Measurements from ENCODE around the gene TP53RK. TPM values are rescaled to one million over a fixed set of nuclear protein-coding genes. Genes with fewer than 3 reads are reported as not detected.

The TP53RK gene
- total and polyA plus RNA-seq, 2 of the 13 experiments (the other 11 are each of a cell fraction or from before 2014, with no cell fraction given): 12.9 to 25.5 TPM

DNA sequence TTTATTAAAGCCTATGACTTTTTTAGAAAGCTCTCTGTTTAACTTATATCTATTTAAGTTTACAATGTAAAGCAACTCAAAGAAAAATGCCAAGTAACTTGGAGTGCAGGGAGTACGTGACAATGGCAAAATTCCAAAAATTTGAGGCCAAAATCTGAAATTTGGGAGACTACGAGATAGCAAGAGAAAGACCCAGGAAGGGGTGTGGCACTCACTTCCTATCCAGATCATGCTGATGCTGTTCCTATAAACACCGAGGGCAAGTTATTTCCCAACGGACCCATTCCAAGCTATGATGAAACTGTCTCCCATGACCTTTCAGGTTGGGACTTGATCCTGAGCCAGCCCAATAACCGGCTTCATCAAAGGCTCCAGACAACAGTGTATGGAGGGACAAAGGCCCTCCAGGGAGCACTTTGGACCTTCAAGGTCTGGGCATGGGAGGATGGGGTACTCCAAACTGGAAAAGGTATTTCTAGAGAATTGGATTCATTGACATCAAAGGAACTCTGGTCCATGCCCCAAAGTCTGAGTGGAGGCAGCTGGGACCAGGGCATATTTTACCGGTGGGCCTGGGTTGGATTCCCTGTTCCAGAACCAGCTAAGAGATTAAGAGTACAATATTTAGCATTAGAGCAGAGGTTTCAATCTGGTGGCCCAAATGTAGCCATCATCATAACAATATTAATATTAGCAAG, 22.3 kb downstream of the TP53RK start (continued):
- TF ChIP-seq HMGA1 (CRISPR knock-in tag; conservative IDR thresholded peaks at IDR 0.05): no peak
- TF ChIP-seq GATAD1 (CRISPR knock-in tag; IDR thresholded peaks at IDR 0.05): peak; percentile 85
- TF ChIP-seq, protein P1, sequence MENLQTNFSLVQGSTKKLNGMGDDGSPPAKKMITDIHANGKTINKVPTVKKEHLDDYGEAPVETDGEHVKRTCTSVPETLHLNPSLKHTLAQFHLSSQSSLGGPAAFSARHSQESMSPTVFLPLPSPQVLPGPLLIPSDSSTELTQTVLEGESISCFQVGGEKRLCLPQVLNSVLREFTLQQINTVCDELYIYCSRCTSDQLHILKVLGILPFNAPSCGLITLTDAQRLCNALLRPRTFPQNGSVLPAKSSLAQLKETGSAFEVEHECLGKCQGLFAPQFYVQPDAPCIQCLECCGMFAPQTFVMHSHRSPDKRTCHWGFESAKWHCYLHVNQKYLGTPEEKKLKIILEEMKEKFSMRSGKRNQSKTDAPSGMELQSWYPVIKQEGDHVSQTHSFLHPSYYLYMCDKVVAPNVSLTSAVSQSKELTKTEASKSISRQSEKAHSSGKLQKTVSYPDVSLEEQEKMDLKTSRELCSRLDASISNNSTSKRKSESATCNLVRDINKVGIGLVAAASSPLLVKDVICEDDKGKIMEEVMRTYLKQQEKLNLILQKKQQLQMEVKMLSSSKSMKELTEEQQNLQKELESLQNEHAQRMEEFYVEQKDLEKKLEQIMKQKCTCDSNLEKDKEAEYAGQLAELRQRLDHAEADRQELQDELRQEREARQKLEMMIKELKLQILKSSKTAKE (CRISPR knock-in tag; IDR thresholded peaks at IDR 0.05; ENCODE audit: borderline replicate concordance): peak; percentile 99
- TF ChIP-seq ZFYVE20 (CRISPR knock-in tag; IDR thresholded peaks at IDR 0.05; ENCODE audit: borderline replicate concordance, low read depth): no peak
- TF ChIP-seq ZNF780A (CRISPR knock-in tag; IDR thresholded peaks at IDR 0.05): peak; percentile 90; the same call in 1 of the 2 replicates
- TF ChIP-seq ZNF484 (CRISPR knock-in tag; IDR thresholded peaks at IDR 0.05; ENCODE audit: borderline replicate concordance, low read depth): peak; percentile 63; the same call in 1 of the 2 replicates
- peak; percentile 75 for TF ChIP-seq ZFX (CRISPR knock-in tag; IDR thresholded peaks at IDR 0.05; ENCODE audit: low read depth)
- peak; percentile 94; the same call in 1 of the 2 replicates for TF ChIP-seq ZNF772 (CRISPR knock-in tag; IDR thresholded peaks at IDR 0.05)
- TF ChIP-seq MAFG (CRISPR knock-in tag; IDR thresholded peaks at IDR 0.05): no peak
- TF ChIP-seq NFIC (IDR thresholded peaks at IDR 0.05; ENCODE audit: low read length): peak; percentile 100
- TF ChIP-seq ZNF598 (CRISPR knock-in tag; IDR thresholded peaks at IDR 0.05; ENCODE audit: borderline replicate concordance): peak; percentile 63; the same call in 1 of the 2 replicates
- TF ChIP-seq, protein P2, sequence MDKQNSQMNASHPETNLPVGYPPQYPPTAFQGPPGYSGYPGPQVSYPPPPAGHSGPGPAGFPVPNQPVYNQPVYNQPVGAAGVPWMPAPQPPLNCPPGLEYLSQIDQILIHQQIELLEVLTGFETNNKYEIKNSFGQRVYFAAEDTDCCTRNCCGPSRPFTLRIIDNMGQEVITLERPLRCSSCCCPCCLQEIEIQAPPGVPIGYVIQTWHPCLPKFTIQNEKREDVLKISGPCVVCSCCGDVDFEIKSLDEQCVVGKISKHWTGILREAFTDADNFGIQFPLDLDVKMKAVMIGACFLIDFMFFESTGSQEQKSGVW (CRISPR knock-in tag; IDR thresholded peaks at IDR 0.05; ENCODE audit: borderline replicate concordance): no peak; the same call in 1 of the 2 replicates
- TF ChIP-seq ZNF496 (CRISPR knock-in tag; IDR thresholded peaks at IDR 0.05; ENCODE audit: insufficient replicate concordance): no peak
- TF ChIP-seq, protein P3, sequence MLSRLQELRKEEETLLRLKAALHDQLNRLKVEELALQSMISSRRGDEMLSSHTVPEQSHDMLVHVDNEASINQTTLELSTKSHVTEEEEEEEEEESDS (CRISPR knock-in tag; IDR thresholded peaks at IDR 0.05; ENCODE audit: borderline replicate concordance): peak; percentile 83; the same call in 1 of the 2 replicates
- TF ChIP-seq ZSCAN30 (CRISPR knock-in tag; IDR thresholded peaks at IDR 0.05): peak; percentile 94; the same call in 1 of the 2 replicates
- peak; percentile 97 for TF ChIP-seq JUN (CRISPR knock-in tag; IDR thresholded peaks at IDR 0.05)
- peak; percentile 82 for TF ChIP-seq ZNF414 (CRISPR knock-in tag; IDR thresholded peaks at IDR 0.05)
- TF ChIP-seq HNRNPL (IDR thresholded peaks at IDR 0.05; ENCODE audit: low read depth, low read length): 0 out of 2 replicates have a peak, but pooled peaks have one; percentile 48
- peak; percentile 95 for TF ChIP-seq FOXK2 (IDR thresholded peaks at IDR 0.05)
- TF ChIP-seq ZNF232 (CRISPR knock-in tag; IDR thresholded peaks at IDR 0.05; ENCODE audit: borderline replicate concordance): peak; percentile 97; the same call in 1 of the 2 replicates
- peak; percentile 97 for TF ChIP-seq MBD4 (IDR thresholded peaks at IDR 0.05; ENCODE audit: borderline replicate concordance, low read length)
- TF ChIP-seq ZNF841 (CRISPR knock-in tag; IDR thresholded peaks at IDR 0.05; ENCODE audit: borderline replicate concordance): peak; percentile 73; the same call in 1 of the 2 replicates
- no peak; the same call in 1 of the 2 replicates for TF ChIP-seq CREBL2 (CRISPR knock-in tag; IDR thresholded peaks at IDR 0.05; ENCODE audit: borderline replicate concordance)
- peak; percentile 96 for TF ChIP-seq MEIS1 (CRISPR knock-in tag; IDR thresholded peaks at IDR 0.05; ENCODE audit: borderline replicate concordance)
- TF ChIP-seq FOXO1 (CRISPR knock-in tag; IDR thresholded peaks at IDR 0.05): peak; percentile 100
- TF ChIP-seq DRAP1 (CRISPR knock-in tag; IDR thresholded peaks at IDR 0.05): peak; percentile 82

Measured in HepG2 (cell line).